SU-DHL-6 (cell line): Measurements from ENCODE around the gene MARK2.

Source experiments
- EZH2phosphoT487 ChIP-seq: fragments of 200-600 bp; sonication (generic), shearing (Covaris generic); conservative IDR thresholded peaks from 2 replicates; pipeline ENCODE4 v1.6.1; 2018; ENCODE audit warnings: mild to moderate bottlenecking, antibody characterized with exemption, low read length, moderate library complexity, mixed read lengths
- TF ChIP-seq, protein P1 (sequence below): fragments of 200-600 bp; sonication (generic); IDR thresholded peaks from one replicate; pipeline ENCODE4 v1.5.1; 2017; ENCODE audit warnings: antibody characterized with exemption, mild to moderate bottlenecking, low read length, moderate library complexity; ENCODE audit not compliant: insufficient read depth, poor library complexity, severe bottlenecking

GRCh38 chr11:63791495-63792167 is 47.3 kb upstream of the MARK2 start:
- TF ChIP-seq, protein P1, sequence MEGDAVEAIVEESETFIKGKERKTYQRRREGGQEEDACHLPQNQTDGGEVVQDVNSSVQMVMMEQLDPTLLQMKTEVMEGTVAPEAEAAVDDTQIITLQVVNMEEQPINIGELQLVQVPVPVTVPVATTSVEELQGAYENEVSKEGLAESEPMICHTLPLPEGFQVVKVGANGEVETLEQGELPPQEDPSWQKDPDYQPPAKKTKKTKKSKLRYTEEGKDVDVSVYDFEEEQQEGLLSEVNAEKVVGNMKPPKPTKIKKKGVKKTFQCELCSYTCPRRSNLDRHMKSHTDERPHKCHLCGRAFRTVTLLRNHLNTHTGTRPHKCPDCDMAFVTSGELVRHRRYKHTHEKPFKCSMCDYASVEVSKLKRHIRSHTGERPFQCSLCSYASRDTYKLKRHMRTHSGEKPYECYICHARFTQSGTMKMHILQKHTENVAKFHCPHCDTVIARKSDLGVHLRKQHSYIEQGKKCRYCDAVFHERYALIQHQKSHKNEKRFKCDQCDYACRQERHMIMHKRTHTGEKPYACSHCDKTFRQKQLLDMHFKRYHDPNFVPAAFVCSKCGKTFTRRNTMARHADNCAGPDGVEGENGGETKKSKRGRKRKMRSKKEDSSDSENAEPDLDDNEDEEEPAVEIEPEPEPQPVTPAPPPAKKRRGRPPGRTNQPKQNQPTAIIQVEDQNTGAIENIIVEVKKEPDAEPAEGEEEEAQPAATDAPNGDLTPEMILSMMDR, result no peak
- TF ChIP-seq EZH2phosphoT487, result no peak
